Ovary (tissue), 9 donors: ENCODE data around the gene CCDC73. TPM values are rescaled to one million over a fixed set of nuclear protein-coding genes. Genes with fewer than 3 reads are reported as not detected.
"Not testable (repeated sequence)": the region's sequence is repeated elsewhere in the genome, so short reads cannot be mapped to it uniquely, and the experiment has no call there.

Source experiments
- DNase-seq, 5 donors: peaks; one replicate each; pipeline ENCODE4 v3.0.0-alpha.2; 2019 to 2020
- H3K27ac ChIP-seq, 2 donors: fragments of 200-600 bp; one replicate each; pipeline versions ENCODE4 v1.5.1 to v1.8.0; 2019 to 2022
- H3K27me3 ChIP-seq: fragments of 200-600 bp; one replicate; pipeline ENCODE4 v1.8.0; 2022
- H3K36me3 ChIP-seq: fragments of 200-600 bp; sonication (generic); one replicate; pipeline ENCODE4 v1.5.1; 2019
- H3K4me1 ChIP-seq: one replicate; pipeline ENCODE4 v1.8.1; 2013; ENCODE audit warnings: mild to moderate bottlenecking, moderate library complexity; ENCODE audit not compliant: insufficient read depth
- H3K4me3 ChIP-seq: fragments of 200-600 bp; sonication (generic); one replicate; pipeline ENCODE4 v1.5.1; 2017
- H3K9me3 ChIP-seq, 2 donors: fragments of 200-600 bp in 1 of 2; sonication (generic) in 1 of 2; one replicate each; pipeline versions ENCODE4 v1.5.1 to v1.8.1; 2013 to 2019; ENCODE audit warnings: mild to moderate bottlenecking in 1 of 2, moderate library complexity in 1 of 2
- EP300 ChIP-seq: sonication (generic); formaldehyde crosslinking; IDR thresholded peaks from one replicate; pipeline ENCODE4 v1.6.1; 2017; ENCODE audit warnings: antibody characterized with exemption
- POLR2A ChIP-seq: fragments of 450-650 bp; IDR thresholded peaks from one replicate; pipeline ENCODE4 v1.6.1; 2017; ENCODE audit warnings: antibody characterized with exemption, mild to moderate bottlenecking, moderate library complexity
- WGBS, 3 donors: extraction: QIAGEN DNeasy Blood & Tissue Kit in 1 of 3; methylation state at CpG; one replicate each; pipeline versions ENCODE4 v1.1.5 to v1.1.7; 2013 to 2017; 5-methylcytosine and 5-hydroxymethylcytosine counted together
- intact Hi-C, 4 donors: fragments of 100-400 bp; cut with DNase I; formaldehyde crosslinking; loops; one replicate each; pipeline versions ENCODE4 v1.11.0 to v1.15.1; 2022 to 2023
- polyA plus RNA-seq, 2 donors: library from polyadenylated mRNA; stranded (reverse); fragments of 200-250 nt in 1 of 2; fragments of 350-450 nt in 1 of 2; fragmentation: Illumina TruSeq in 1 of 2; extraction: RNeasy Lipid Tissue Mini Kit (QIAGEN cat#74804) in 1 of 2; gene quantifications; one replicate each; pipeline ENCODE4 v1.2.3, GENCODE V29; 2013 to 2014
- total RNA-seq, 7 donors: library from RNA; depleted of rRNA in 2 of 7; stranded (reverse); fragments of >200 nt in 2 of 7; fragmentation: NEBNext Ultra II Directional in 3 of 7; extraction: Animal tissue kit (Norgen Biotek cat#: 25700) in 3 of 7; gene quantifications; one replicate each; pipeline versions ENCODE4 v1.1.0 to v1.2.4, GENCODE V29; 2016 to 2023
- TF ChIP-seq, protein P1 (sequence below), 3 donors: fragments of 450-650 bp in 2 of 3; fragments of 200-600 bp in 1 of 3; IDR thresholded peaks; one replicate each; pipeline versions ENCODE4 v1.5.1 to v1.8.0; 2016 to 2022; ENCODE audit warnings: antibody characterized with exemption in 3 of 3, mild to moderate bottlenecking in 1 of 3
- donor health status: DM: no; HTN: no; CAD: no; lungs with moderate emphysema.
- donor health status: DM: no; HTN: no; CAD: no.
- donor health status: Bipolar disorder and iron deficiency.
- donor health status: DM: yes; HTN: yes; CAD: no.
- donor health status: DM: no; HTN: no; CAD: no.
- donor health status: DM: yes; HTN: yes; CAD: no.

CCDC73 gene
- total and polyA plus RNA-seq, 9 donors, result 0.23 to 1.6 (median 0.98) TPM

DNA sequence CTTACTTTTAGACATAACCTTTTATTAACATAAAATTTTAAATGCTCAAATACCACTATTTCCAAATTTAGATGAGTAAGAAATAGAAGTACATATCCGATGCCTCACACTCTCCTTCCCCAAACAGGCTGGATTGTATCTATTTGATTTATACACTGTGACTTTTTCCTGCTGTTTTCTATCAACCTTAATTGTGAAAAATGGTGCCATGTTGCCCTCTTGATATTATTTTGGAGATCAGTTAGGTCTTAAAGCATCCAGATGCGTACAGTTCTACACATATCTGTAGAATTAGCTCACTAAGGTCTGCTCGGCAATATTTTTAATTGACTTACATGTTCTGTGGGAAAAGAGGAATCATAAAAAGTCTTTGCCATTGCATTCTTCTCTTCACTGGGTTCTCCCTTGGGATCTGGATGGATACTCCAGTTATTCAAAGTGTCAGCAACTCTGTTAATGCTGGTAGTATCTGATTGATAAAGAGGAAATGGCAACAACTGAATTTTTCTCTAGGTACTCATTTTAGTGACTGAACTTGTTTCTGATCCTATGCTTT, 183.6 kb downstream of the CCDC73 start:
- 26 to 31% (median 28%) methylated on average over 3 of the region's 3 CpGs for WGBS, 3 donors
- DNase-seq, result no peak
- Histone ChIP-seq H3K4me1 (no peaks in the 10 kb centered on the region), H3K4me3 (no peak overlapping the region), H3K27ac (no peak overlapping the region), H3K9me3 (no peaks in the 10 kb centered on the region), H3K36me3 (no peaks in the 10 kb centered on the region), H3K27me3 (no peaks in the 10 kb centered on the region)
- intact Hi-C loops, result loop anchor here in 3 of 4 donors (5.0 to 10.0 kb wide), 3 partner anchors 174 to 286 kb away; partner anchors contain the start of gene WT1 (in 3 of the 3)
- no peak for TF ChIP-seq EP300
- TF ChIP-seq POLR2A, result no peak
- TF ChIP-seq, protein P1, sequence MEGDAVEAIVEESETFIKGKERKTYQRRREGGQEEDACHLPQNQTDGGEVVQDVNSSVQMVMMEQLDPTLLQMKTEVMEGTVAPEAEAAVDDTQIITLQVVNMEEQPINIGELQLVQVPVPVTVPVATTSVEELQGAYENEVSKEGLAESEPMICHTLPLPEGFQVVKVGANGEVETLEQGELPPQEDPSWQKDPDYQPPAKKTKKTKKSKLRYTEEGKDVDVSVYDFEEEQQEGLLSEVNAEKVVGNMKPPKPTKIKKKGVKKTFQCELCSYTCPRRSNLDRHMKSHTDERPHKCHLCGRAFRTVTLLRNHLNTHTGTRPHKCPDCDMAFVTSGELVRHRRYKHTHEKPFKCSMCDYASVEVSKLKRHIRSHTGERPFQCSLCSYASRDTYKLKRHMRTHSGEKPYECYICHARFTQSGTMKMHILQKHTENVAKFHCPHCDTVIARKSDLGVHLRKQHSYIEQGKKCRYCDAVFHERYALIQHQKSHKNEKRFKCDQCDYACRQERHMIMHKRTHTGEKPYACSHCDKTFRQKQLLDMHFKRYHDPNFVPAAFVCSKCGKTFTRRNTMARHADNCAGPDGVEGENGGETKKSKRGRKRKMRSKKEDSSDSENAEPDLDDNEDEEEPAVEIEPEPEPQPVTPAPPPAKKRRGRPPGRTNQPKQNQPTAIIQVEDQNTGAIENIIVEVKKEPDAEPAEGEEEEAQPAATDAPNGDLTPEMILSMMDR (IDR thresholded peaks at IDR 0.05), result no peak

DNA sequence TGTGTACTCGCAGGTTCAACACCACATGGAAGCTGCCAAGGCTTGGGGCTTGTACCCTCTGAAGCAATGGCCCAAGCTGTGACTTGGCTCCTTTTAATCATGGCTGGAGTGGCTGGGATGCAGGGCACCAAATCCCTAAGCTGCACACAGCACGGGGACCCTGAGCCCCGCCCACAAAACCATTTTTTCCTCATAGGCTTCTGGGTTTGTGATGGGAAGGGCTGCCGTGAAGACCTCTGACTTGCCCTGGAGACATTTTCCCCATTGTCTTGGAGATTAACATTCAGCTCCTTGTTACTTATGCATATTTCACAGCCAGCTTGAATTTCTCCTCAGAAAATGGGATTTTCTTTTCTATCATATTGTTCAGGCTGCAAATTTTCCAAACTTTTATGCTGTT, 185.6 kb downstream of the CCDC73 start:
- H3K9me3 ChIP-seq, H3K4me3 ChIP-seq, DNase-seq, H3K36me3 ChIP-seq, intact Hi-C loops, H3K27me3 ChIP-seq, H3K27ac ChIP-seq, H3K4me1 ChIP-seq: not testable (repeated sequence)
- 97% methylated on average over 4 of the region's 4 CpGs for WGBS, 3 donors

DNA sequence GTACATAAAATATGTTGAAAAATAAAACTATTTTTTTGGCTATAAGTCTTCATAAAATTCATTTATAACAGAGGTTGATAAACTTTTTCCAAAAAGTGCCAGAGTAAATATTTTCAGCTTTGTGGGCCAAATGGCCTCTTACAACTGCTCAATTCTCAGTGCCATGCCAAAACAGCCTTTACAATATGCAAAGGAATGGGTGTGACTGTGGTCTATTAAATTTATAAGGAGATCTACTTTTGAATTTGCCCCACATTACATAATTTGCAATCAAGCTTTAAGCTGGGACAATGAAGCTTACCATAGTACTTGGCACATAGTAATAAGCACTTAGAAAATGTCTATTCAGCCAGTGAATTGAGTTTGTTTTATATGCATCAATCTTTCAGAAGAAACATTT, 188.2 kb downstream of the CCDC73 start:
- no peaks in the 10 kb centered on the region for H3K36me3 ChIP-seq
- no peak for DNase-seq
- no peaks in the 10 kb centered on the region for H3K4me1 ChIP-seq
- H3K4me3 ChIP-seq, result no peak overlapping the region
- H3K27me3 ChIP-seq, result no peaks in the 10 kb centered on the region
- intact Hi-C loops, result no loop called here
- H3K9me3 ChIP-seq, result no peaks in the 10 kb centered on the region
- TF ChIP-seq POLR2A, result no peak
- TF ChIP-seq, protein P1 (IDR thresholded peaks at IDR 0.05), result no peak
- TF ChIP-seq EP300, result no peak
- H3K27ac ChIP-seq, result no peak overlapping the region

DNA sequence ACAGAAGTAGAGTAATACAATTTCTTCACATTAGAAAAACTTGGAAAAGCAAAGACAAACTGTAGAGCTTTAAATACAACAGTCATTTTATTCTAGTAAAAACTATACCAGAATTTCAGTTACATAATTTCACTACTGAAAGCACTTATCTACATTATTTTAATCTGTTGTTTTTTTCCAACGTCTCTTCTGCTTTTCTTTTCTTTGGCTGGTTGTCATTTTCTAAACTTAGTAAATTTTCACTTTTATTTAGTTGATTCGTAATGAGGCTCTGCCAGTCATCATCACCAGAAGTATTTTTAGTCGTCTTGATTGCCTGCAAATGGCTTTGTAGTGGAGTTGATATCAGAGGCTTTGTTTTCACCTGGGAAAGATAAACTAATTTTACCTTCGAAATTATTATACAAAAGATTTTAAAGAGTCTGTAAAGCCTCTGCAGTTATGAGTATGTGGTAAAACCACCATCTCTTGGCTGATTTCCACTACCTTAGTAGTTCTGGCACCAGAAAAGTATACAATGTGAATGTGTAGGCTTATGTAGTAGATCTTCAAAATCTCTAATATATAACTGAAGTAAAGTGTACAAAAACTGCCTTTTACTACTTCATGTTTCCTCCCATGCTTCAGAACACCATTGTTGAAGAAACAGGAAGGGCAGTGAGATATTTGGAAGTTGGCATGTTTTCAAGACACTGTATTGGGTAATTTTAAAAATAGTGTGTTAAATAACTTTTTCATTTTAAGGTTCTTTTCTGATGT, 191.6 kb downstream of the CCDC73 start:
- TF ChIP-seq, protein P1 (IDR thresholded peaks at IDR 0.05), result no peak
- no peak for TF ChIP-seq POLR2A
- TF ChIP-seq EP300, result no peak
- Histone ChIP-seq H3K9me3 (no peaks in the 10 kb centered on the region), H3K4me1 (no peaks in the 10 kb centered on the region), H3K36me3 (no peaks in the 10 kb centered on the region), H3K27ac (peak overlapping the region in 1 of 2 donors; percentile 48), H3K4me3 (no peak overlapping the region), H3K27me3 (no peaks in the 10 kb centered on the region)
- WGBS, 3 donors, result 6 to 20% (median 9%) methylated on average over 4 of the region's 4 CpGs
- DNase-seq, result no peak
- intact Hi-C loops, result no loop called here

DNA sequence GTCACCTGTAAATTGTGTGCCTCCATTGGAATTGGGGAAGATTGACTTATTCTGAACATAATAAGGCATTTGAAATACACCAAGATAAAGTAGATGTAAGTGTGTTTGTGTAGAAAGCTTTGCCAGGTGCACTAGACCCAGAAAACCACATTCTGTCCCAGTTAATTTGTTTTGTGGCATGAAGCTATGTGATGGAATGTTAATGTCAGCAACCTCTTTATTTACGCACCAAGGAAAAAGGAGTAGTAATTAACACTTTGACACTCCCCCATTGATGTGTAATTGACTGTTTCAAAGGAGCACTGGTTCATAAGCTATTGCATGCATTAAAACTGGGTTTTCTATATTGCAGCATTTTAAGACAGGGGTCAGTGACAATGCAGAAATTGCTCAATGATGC, 196.5 kb downstream of the CCDC73 start:
- DNase-seq, result no peak
- H3K4me3 ChIP-seq, result no peak overlapping the region
- H3K4me1 ChIP-seq, result no peaks in the 10 kb centered on the region
- no peaks in the 10 kb centered on the region for H3K27me3 ChIP-seq
- no peaks in the 10 kb centered on the region for H3K36me3 ChIP-seq
- TF ChIP-seq EP300 (no peak), POLR2A (no peak)
- TF ChIP-seq, protein P1 (IDR thresholded peaks at IDR 0.05), result no peak
- no peaks in the 10 kb centered on the region for H3K9me3 ChIP-seq
- intact Hi-C loops, result no loop called here
- no peak overlapping the region for H3K27ac ChIP-seq
- WGBS, 3 donors, result 35 to 76% (median 63%) methylated on average over 1 of the region's 1 CpG

DNA sequence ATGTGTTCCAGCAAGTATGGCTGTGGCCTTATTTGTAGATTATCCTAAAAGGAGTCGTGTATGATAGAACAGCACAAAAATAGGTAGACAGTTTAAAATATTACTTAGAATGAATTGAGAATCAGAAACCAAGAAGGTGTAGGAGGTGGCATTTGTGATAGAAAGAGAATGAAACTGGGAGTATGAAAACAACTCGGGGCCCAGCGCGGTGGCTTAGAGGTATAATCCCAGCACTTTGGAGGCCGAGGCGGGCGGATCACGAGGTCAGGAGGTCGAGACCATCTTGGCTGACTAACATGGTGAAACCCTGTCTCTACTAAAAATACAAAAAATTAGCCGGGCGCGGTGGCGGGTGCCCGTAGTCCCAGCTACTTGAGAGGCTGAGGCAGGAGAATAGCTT, 198.3 kb downstream of the CCDC73 start:
- WGBS, 3 donors, result 95 to 97% (median 96%) methylated on average over 14 of the region's 14 CpGs

More for the DNA sequence above, 198.3 kb downstream of the CCDC73 start:
- H3K9me3 ChIP-seq, H3K4me3 ChIP-seq, H3K4me1 ChIP-seq, H3K27me3 ChIP-seq, H3K27ac ChIP-seq, intact Hi-C loops, DNase-seq, H3K36me3 ChIP-seq: not testable (repeated sequence)
